LNCaP clone FGC (cell line): Measurements from ENCODE around the gene RAB32.

Source experiments
- DNase-seq: peaks from one replicate; pipeline ENCODE4 v3.0.0-alpha.2; 2011; ENCODE audit warnings: low read depth
- H3K4me3 ChIP-seq: 2 replicates; pipeline ENCODE4 v1.5.1; 2011; ENCODE audit warnings: mild to moderate bottlenecking, low read depth, low read length, control low read depth
- TF ChIP-seq, protein P1 (sequence below): IDR thresholded peaks from 2 replicates; pipeline ENCODE4 v1.5.1; 2012; ENCODE audit warnings: mild to moderate bottlenecking; ENCODE audit not compliant: control insufficient read depth, insufficient read depth; ENCODE audit errors: extremely low read depth

RAB32 gene

DNA sequence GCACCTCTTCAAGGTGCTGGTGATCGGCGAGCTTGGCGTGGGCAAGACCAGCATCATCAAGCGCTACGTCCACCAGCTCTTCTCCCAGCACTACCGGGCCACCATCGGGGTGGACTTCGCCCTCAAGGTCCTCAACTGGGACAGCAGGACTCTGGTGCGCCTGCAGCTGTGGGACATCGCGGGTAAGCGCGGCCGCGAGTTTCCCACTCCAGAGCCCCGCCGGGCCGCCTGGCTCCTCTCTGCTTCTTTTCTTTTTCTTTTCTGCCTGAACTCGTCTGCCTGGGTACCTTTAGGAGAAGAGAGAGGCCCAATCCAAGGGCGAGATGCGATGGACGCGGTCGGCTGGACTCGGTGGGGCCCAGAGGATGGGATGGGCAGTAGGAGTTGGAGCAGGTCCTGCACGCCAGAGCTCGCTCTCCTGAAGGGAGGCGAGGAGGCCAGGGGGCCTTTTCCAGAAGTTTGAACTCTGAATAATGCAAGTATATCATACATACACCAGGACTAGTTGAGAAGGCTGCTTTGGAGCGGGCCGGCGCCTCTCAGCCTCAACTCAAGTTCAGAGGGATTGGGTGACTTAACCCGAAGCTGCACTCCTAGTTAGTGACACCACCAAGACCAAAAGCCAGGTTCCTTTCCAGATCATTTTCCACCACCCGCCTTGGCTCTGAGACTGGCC lies 445 bp downstream of the RAB32 start:
- TF ChIP-seq, protein P1, sequence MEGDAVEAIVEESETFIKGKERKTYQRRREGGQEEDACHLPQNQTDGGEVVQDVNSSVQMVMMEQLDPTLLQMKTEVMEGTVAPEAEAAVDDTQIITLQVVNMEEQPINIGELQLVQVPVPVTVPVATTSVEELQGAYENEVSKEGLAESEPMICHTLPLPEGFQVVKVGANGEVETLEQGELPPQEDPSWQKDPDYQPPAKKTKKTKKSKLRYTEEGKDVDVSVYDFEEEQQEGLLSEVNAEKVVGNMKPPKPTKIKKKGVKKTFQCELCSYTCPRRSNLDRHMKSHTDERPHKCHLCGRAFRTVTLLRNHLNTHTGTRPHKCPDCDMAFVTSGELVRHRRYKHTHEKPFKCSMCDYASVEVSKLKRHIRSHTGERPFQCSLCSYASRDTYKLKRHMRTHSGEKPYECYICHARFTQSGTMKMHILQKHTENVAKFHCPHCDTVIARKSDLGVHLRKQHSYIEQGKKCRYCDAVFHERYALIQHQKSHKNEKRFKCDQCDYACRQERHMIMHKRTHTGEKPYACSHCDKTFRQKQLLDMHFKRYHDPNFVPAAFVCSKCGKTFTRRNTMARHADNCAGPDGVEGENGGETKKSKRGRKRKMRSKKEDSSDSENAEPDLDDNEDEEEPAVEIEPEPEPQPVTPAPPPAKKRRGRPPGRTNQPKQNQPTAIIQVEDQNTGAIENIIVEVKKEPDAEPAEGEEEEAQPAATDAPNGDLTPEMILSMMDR = no peak
- no peak for DNase-seq
- H3K4me3 ChIP-seq = peak overlapping the region; percentile 63

DNA sequence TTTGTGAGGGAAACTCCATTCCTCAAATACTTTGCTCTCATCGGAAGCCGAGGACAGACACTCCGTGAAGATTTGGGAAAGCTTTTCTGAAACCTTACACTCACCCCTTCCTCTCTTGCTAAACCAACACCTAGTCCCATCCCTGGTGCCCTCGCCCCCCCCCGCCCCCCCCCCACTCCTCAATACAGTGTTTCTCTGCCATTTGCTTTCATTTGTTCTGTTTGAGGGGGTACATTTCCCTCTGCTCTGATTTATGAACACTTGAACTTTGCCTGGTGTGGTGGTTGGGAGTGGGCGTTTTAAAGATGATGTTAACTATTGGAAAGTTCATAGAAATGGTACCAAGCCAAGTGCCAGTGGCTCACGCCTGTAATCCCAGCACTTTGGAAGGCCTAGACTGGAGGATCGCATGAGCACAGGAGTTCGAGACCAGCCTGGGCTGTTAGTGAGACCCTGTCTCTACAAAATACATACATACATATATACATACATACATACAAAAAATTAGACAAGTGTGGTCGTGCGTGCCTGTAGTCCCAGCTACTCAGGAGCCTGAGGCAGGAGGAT lies 1.1 kb downstream of the RAB32 start:
- no peak for DNase-seq
- TF ChIP-seq, protein P1 = no peak
- peak overlapping the region; percentile 63 for H3K4me3 ChIP-seq

DNA sequence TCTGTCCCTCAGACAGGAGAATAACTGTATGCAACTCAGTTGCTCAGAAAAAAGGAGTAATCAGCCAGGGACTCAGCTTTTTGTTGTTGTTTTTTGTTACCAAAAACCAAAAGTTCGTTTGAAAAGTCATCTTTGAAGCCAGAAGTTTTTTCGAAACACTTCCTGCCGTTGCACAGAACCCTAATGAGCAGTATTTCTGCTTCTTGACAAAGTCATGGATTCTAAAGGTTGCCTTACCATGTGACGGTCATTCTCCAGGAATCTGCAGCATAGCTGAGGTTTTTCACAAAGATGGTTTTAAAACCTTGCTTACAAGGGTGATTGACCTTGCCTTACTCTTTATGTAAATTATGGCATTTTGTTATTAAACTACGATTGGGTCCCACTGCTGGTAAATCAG lies 1.9 kb downstream of the RAB32 start:
- DNase-seq = no peak
- TF ChIP-seq, protein P1 = no peak
- H3K4me3 ChIP-seq = no peak overlapping the region

DNA sequence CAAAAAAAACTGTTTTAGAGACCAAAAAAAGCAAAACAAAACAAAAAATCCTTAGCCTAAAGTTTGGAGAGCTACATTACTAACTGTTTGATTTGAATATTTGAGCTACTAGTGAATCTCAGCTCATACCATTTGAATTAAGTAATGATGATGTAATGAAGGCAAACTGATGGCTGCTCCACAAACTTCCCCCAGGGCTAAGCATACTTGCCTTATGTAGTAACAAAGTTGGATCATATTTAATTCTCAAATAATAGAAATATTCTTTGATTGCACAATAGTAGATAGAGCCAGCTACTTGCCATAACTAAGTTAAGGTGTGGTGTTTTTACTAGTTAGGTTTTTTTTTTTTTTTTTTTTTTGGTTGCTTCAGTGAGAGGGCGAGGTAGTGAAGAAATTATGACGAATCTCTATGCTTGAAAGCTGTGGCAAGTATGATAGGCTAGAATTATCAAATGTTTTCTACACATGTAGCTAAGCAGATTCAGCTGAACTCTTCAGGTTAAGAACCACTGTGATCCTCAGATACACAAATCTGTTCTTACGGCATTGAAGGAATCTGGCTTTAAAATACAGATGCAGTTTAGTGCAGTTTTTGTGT lies 2.9 kb downstream of the RAB32 start:
- no peak overlapping the region for H3K4me3 ChIP-seq
- no peak for DNase-seq
- TF ChIP-seq, protein P1 = no peak

DNA sequence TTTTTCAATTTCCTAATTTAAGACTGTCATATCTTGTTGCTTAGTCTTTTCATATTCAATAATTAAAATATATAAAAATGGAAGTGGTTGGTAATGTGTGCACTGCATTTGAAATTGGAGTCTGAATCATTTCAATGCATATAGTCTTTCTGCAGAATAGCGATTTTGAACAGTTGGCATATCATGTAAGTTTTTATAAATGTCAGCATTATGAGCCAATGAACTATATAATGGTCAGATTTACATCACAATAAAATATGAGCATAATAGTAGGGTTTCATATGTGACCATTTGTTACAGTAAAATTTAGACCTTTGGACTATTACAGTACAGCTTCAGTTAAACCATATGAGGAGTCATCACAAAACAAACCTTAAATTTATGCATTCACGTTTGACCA lies 4.3 kb downstream of the RAB32 start:
- DNase-seq = no peak
- TF ChIP-seq, protein P1 = no peak
- H3K4me3 ChIP-seq = no peak overlapping the region

DNA sequence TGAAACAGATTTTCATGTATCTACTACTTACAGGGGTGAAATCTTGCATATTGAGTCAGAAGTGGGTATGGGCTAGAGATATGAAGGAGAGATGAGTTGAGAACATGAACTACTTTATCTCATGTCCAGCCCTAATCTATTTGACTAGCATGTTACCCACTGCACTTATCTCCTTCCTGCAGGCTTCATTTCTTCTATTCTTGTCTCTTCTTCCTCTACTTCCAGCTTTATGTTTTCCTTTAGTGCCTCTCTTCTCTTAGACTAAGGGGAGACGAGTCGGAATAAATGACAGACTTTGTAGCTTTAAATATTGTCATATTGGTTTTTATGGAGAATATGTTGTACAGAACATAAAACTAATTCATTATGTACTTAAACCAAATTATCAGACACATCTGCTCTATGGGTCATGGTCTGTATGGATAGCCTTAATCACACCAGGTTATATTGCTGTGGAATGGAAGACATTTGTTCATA lies 5.3 kb downstream of the RAB32 start:
- H3K4me3 ChIP-seq = no peak overlapping the region
- no peak for DNase-seq

More for the DNA sequence above, 5.3 kb downstream of the RAB32 start:
- TF ChIP-seq, protein P1 = no peak
